H1 (cell line): ENCODE data around the gene APOBEC3C. TPM values are rescaled to one million over a fixed set of nuclear protein-coding genes. Genes with fewer than 3 reads are reported as not detected.

Experiments used
- ATF3 ChIP-seq: IDR thresholded peaks from 2 replicates; pipeline ENCODE4 v1.6.1; 2011; ENCODE audit warnings: low read depth, mild to moderate bottlenecking, low read length; ENCODE audit not compliant: insufficient read depth
- BACH1 ChIP-seq: IDR thresholded peaks from 2 replicates; pipeline ENCODE4 v1.6.1; 2012; ENCODE audit warnings: low read length, improper control_type of control experiment
- BCL11A ChIP-seq, 2 experiments: IDR thresholded peaks; one replicate each; pipeline ENCODE4 v1.6.1; 2011; ENCODE audit warnings: low read depth in 2 of 2, low read length in 2 of 2, mild to moderate bottlenecking in 2 of 2
- BRCA1 ChIP-seq: IDR thresholded peaks from 2 replicates; pipeline ENCODE4 v1.6.1; 2012; ENCODE audit warnings: low read depth, low read length, improper control_type of control experiment
- CEBPB ChIP-seq: IDR thresholded peaks from 2 replicates; pipeline ENCODE4 v1.6.1; 2012; ENCODE audit warnings: low read depth, low read length
- CTBP2 ChIP-seq: IDR thresholded peaks from 2 replicates; pipeline ENCODE4 v1.7.0; 2011; ENCODE audit warnings: borderline replicate concordance, mild to moderate bottlenecking, moderate library complexity, mixed read lengths, low read length; ENCODE audit not compliant: insufficient read depth, insufficient read length
- CTCF ChIP-seq, 3 experiments: IDR thresholded peaks; 1 replicate in 2 of 3; 2 replicates in 1 of 3; pipeline versions ENCODE4 v1.5.1 to v1.6.1; 2011; ENCODE audit warnings: low read length in 3 of 3, mild to moderate bottlenecking in 3 of 3, inconsistent platforms in 2 of 3, low read depth in 1 of 3, moderate library complexity in 1 of 3; ENCODE audit not compliant: insufficient read depth in 1 of 3; ENCODE audit errors: control extremely low read depth in 1 of 3
- HDAC2 ChIP-seq, 2 experiments: fragments of 300-600 bp in 1 of 2; sonication (generic) in 1 of 2; IDR thresholded peaks; 2 replicates each; pipeline ENCODE4 v1.6.1; 2011 to 2012; ENCODE audit warnings: low read depth in 2 of 2, low read length in 2 of 2, mild to moderate bottlenecking in 2 of 2, moderate library complexity in 2 of 2, borderline replicate concordance in 1 of 2, inconsistent platforms in 1 of 2
- HDAC6 ChIP-seq: IDR thresholded peaks from one replicate; pipeline ENCODE4 v1.7.1; 2012; ENCODE audit warnings: low read depth, mild to moderate bottlenecking, inconsistent platforms, low read length, moderate library complexity
- JUND ChIP-seq: IDR thresholded peaks from 2 replicates; pipeline ENCODE4 v1.6.1; 2011; ENCODE audit warnings: mild to moderate bottlenecking, improper control_type of control experiment, low read length
- MAX ChIP-seq: IDR thresholded peaks from 2 replicates; pipeline ENCODE4 v1.6.1; 2012; ENCODE audit warnings: inconsistent platforms
- POLR2A ChIP-seq, 2 experiments: IDR thresholded peaks; 1 replicate in 1 of 2; 2 replicates in 1 of 2; pipeline ENCODE4 v1.6.1; 2011; ENCODE audit warnings: low read depth in 2 of 2, low read length in 2 of 2, mild to moderate bottlenecking in 2 of 2; ENCODE audit errors: control extremely low read depth in 1 of 2
- RAD21 ChIP-seq, 2 experiments: IDR thresholded peaks in 1 of 2; conservative IDR thresholded peaks in 1 of 2; 2 replicates each; pipeline ENCODE4 v1.6.1; 2011; ENCODE audit warnings: low read depth in 2 of 2, low read length in 2 of 2, improper control_type of control experiment in 1 of 2, inconsistent platforms in 1 of 2, mild to moderate bottlenecking in 1 of 2, moderate library complexity in 1 of 2
- RXRA ChIP-seq: IDR thresholded peaks from 2 replicates; pipeline ENCODE4 v1.6.1; 2011; ENCODE audit warnings: low read depth, mild to moderate bottlenecking, low read length, moderate library complexity; ENCODE audit not compliant: insufficient read depth
- SIRT6 ChIP-seq: IDR thresholded peaks from one replicate; pipeline ENCODE4 v1.7.1; 2012; ENCODE audit warnings: low read length, inconsistent platforms
- SP1 ChIP-seq: IDR thresholded peaks from 2 replicates; pipeline ENCODE4 v1.6.1; 2011; ENCODE audit warnings: low read depth, low read length
- SRF ChIP-seq: IDR thresholded peaks from 2 replicates; pipeline ENCODE4 v1.6.1; 2011; ENCODE audit warnings: mild to moderate bottlenecking, low read depth, low read length, moderate library complexity
- SUZ12 ChIP-seq: fragments of 200-600 bp; sonication (generic); IDR thresholded peaks from 2 replicates; pipeline ENCODE4 v1.6.1; 2012; ENCODE audit warnings: mild to moderate bottlenecking, inconsistent platforms, low read length, moderate library complexity, mixed read lengths
- TAF1 ChIP-seq: IDR thresholded peaks from 2 replicates; pipeline ENCODE4 v1.6.1; 2011; ENCODE audit warnings: mild to moderate bottlenecking, low read depth, low read length
- polyA plus RNA-seq, 7 experiments: library from polyadenylated mRNA; depleted of rRNA in 3 of 7; stranded (reverse) in 5 of 7; unstranded in 2 of 7; fragments of >200 nt in 5 of 7; fragments of 200-250 nt in 2 of 7; gene quantifications; 1 replicate in 5 of 7; 2 replicates in 1 of 7; 4 replicates in 1 of 7; pipeline versions ENCODE4 v1.2.1 to v1.2.3, GENCODE V29; 2011 to 2013; ENCODE audit warnings: missing spikeins in 2 of 7, mixed read lengths in 2 of 7
- total RNA-seq: library from RNA; stranded (reverse); fragmentation: NEBNext Ultra II Directional; extraction: Animal tissue kit (Norgen Biotek cat#: 25700); gene quantifications from 2 replicates; pipeline ENCODE4 v1.2.1, GENCODE V29; 2021

The APOBEC3C gene
- total and polyA plus RNA-seq, 2 of the 8 experiments (the other 6 are each of a cell fraction or from before 2014, with no cell fraction given), result 20.3 to 23.3 TPM

- TF ChIP-seq JUND, result no peak
- TF ChIP-seq BACH1, result no peak
- no peak for TF ChIP-seq POLR2A (IDR thresholded peaks at IDR 0.05; ENCODE audit: control extremely low read depth in 1 of 2, low read depth in 2 of 2, low read length in 2 of 2)
- TF ChIP-seq SUZ12, result no peak
- TF ChIP-seq ATF3, result no peak
- peak; percentile 44; the same call in 1 of the 2 replicates for TF ChIP-seq TAF1
- TF ChIP-seq MAX, result peak; percentile 52
- no peak for TF ChIP-seq CTBP2
- TF ChIP-seq BRCA1, result no peak
- no peak for TF ChIP-seq SIRT6
- no peak for TF ChIP-seq RXRA
- TF ChIP-seq CTCF (IDR thresholded peaks at IDR 0.05; ENCODE audit: control extremely low read depth in 1 of 3, insufficient read depth in 1 of 3, low read depth in 1 of 3, low read length in 3 of 3), result peak; percentile 55 to 92 (median 72)
- TF ChIP-seq BCL11A (IDR thresholded peaks at IDR 0.05; ENCODE audit: low read depth in 2 of 2, low read length in 2 of 2), result no peak
- TF ChIP-seq HDAC6, result no peak
- no peak for TF ChIP-seq HDAC2 (IDR thresholded peaks at IDR 0.05; ENCODE audit: borderline replicate concordance in 1 of 2, low read depth in 2 of 2, low read length in 2 of 2)
- TF ChIP-seq CEBPB, result no peak
- 0 out of 2 replicates have a peak, but pooled peaks have one; percentile 16 for TF ChIP-seq SP1
- TF ChIP-seq SRF, result no peak
- peak; percentile 34 to 50 for TF ChIP-seq RAD21 (IDR thresholded peaks at IDR 0.05 in 1 of 2, conservative IDR thresholded peaks at IDR 0.05 in 1 of 2; ENCODE audit: low read depth in 2 of 2, low read length in 2 of 2)
Observed at GRCh38 chr22:38981005-38981991, 32.8 kb upstream of the APOBEC3C start (continued).
